HL-60/S4 treated with phorbol 12-myristate 13-acetate at 8.2 ng/mL for 4 days and 3 days (cell line): ENCODE results near the gene FAM237B.

Source experiments
- in situ Hi-C: fragments of 300-500 bp; cut with MboI; formaldehyde crosslinking; loops from 2 replicates; pipeline ENCODE4 v1.15.0; 2022; ENCODE audit warnings: low sequenced_read_pairs

The FAM237B gene

DNA sequence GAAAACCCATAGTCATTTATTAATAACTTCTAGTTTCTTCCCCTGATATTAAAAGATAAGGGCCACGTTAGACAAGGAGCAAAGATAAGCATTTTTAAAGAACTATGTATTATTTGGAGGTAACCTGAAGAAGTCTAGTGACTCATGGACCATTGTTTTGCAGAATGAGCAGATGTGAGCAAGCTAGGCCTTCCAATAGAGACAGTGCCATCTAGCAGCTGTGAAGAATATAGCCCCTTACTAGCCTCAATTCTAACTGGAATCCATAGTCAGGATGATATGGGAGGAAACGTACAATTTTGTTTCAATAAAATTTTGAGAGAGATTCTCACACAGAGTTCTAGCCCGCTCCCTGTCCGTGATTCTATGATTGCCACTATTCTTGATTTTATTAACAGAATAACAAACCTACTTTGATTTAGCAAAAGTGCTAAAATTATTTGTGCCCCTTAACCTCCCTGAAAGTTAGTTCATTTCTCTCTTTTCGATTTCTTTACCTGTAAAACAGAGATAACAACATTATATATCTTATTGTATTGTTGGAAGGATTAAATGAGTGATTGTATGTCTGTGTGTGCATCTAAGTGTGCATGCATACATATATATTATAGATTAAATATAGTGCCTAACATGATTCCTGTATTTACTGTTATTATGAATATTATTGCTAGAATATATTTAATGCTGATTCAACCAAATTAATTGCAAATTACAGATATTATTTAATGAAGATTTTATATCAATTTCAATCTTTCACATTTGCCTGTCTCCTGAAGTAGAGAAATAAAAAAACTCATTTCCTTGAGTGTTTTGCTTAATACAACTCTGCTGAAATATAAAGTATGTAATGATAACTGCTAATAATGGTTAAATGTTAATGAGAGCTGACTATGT lies 22.7 kb downstream of the FAM237B start:
- in situ Hi-C loops: no loop called here

DNA sequence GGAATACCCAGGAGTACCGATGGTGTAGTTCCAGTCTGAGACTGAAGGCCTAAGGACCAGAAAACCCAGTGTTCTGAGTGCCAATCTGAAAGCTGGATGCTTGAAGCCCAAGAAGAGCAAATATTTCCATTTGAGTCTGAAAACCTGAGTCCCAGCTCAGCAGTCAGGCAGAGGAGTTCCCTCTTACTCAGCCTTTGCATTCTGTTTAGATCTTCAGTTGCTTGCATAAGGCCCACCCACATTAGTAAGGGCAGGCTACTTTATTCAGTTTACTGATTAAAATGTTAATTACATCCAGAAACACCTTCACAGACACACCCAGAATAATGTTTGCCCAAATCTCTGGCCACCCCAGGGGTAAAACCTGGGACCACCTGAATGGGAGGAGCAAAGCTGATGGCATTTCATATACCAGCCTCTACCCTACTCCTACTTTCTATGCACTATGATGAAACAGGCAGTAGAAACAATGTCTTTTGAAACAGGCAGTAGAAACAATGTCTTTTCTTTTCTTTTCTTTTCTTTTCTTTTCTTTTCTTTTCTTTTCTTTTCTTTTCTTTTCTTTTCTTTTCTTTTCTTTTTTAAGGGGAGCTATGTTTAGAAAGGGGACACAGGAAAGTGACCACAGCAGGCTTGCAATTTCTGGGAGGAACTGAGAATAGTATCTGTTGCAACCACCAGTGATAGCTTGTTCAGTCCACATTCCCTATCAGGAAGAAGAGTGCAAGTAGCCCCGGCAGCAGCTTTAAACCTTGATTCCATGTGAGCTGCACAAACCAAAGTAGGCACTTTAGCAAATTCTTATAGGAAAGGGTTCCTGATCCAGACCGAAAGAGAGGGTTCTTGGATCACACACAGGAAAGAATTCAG lies 30.6 kb downstream of the FAM237B start:
- in situ Hi-C loops: no loop called here

DNA sequence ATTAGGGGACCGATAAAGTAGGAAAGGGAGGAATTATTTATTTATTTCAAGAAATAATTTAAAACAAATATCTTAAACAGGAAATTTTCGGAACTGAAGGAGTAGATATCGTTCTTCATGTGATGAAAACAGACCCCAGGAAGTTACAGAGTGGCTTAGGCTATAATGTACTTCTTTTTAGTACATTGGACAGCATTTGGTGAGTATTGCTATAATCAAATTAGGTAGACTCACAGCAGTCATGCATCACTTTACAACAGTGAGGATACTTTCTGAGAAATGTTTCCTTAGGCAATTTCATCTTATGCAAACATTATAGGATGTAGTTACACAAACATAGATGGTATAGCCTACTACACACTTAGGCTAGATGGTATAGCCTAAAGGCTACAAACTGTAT lies 33.0 kb downstream of the FAM237B start:
- in situ Hi-C loops: no loop called here

DNA sequence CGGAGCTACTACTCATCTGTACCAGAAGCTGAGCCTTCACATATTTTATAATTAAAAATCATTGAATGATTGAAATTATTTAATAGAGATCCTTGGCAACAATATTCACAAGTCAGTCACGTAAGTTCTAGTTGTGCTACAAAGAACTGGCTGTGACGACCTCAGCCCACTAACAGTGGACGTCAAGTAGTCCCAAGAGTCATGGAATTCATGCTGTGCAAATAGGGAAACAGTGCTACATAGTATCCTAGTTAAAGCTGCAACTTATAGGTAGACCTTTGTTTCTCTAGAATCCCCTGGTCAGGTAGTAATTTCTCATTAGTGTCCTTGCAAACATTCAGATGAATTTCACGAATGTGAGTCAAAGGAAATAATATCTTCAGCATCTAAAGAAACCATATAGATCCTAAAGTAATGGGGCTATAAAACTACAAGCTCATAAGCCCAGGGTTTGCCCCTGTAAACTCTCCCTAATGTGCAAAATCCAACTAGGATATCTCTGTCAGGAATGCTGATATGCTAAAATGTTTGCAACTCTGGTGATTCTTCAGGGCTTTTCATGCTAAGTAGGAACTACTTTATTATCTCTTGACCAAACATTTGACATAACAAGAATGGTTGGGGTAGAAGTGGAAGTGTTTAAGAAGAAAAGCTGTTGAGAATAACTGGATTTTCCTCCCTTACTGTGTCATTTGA lies 44.9 kb downstream of the FAM237B start:
- in situ Hi-C loops: no loop called here

DNA sequence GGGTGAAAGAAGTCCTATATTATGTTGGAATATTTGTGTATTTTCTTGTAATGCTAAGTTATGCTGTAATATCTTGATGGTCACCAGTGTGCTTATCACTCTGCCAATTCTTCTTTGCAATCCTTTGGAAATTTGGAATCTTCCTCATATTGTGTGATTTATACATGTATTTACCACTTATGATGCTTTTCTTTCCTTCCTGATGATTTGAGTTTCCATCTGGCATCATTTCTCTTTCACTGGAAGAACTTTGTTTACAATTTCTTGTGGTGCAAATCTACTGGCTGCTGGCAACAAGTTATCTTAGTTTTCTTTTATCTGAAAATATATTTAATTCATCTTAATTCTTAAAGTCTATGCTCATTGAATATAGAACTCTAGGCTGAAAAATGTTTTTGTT lies 46.9 kb downstream of the FAM237B start:
- in situ Hi-C loops: no loop called here

DNA sequence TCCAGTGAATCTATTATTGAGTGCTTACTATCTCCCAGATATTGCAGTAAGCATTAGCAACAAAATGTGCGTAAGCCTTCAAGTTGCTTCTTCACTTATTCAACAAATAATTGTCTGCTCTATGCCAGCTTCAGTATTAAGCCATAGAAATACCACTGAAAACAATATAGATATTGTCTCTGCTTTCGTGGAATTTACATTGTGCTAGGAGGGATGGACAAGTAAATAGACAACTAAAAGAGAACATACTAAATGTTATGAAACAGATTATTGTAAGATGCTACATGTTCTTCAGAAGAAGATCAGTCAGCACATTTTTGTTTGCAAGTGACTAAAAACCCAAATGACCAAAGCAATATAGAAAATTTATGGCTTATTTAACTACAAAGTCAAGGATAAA lies 48.9 kb downstream of the FAM237B start:
- in situ Hi-C loops: no loop called here

DNA sequence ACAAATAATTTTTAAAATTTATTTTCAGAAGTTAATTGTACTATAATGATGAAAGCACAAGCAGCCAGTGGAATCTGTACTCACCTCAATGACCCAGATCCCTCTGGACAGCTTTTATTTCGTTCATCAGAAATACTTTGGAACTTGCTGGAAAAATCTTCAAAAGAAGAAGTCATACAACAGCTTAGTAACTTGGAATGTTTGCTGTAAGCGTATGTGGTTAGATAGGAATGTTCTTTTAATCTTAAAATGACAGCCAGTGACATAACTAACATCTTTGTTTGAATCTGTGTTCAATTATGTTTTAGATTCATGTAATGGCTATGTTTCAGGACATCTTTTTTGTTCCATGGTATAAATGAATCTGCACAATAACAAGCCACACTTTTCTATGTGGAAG lies 49.4 kb downstream of the FAM237B start:
- in situ Hi-C loops: no loop called here

DNA sequence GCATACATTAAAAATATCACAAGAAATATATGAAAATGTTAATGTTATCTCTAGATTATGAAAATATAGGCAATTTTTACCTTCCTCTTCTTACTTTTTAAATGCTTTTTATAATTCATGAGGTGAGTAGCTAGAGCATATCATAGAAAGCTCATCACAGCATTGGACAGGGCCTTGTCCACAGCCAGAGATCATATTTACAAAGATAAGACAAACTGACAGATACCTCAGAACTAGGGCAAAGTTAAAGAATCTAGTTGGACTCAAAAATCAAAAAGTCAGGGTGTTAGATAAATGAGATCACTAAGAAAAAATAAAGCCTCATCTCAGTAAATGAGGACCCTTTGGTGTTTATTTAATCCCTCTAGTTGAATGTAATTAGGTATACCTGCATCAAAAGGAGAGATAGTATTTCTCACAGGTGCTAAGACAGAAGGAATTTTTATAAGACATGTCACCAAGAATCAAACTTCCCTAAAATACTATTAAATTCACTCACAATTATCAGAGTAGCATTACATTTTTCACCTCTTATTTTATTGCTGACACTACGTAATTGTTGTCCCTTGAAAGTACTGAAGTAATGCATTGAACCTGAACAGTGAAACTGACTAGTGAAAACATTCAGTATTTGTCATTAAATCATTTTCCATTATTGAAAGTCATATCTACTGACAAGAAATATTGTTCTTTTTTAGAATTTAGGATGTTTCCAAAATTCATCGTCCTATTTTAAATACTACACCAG lies 50.5 kb downstream of the FAM237B start:
- in situ Hi-C loops: no loop called here

DNA sequence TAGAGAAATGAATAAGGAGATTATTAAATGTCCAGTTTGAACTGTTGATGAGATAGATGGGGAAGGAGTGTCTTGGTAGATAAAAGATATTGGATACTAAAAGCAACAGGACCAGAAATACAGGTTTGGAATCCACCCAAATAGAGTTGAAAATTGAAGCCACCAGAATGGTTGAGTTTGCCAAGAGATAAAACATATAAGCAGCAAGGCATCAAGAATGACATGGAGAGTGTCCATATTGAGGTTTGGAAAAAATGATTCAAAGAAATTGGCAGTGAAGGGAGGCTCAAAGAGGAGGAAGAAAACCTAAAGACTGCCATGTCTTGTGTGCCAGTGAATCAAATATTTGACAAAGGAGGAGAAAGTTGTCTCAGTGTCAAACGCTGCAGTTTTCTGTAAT lies 51.9 kb downstream of the FAM237B start:
- in situ Hi-C loops: no loop called here

DNA sequence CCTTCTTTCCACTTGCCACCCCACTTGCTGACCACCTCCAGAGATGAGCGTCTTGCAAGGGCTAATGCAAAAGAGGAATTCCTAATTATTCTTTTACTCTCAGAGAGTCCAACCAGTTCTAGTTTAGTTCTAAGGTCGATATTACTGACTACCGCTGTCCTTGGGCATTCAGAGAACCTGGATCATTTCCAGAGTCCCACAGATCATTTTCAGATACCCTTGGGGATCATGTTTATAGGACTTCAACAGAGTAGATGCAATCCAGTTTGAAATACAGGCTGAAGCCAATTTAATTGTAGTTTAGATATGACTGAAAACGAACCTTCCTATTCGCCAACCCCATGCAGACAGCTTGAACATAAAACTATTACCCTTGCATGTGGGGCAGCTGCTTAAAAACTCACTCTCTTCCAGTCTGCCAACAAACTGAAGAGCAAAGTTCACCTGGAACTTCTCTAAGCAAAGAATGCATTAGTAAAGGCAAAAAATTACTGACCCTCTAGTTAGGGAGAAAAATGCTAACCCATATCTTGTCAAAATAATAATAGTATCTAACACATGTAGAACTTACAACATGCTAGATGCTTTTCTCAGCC lies 53.7 kb downstream of the FAM237B start:
- in situ Hi-C loops: no loop called here

DNA sequence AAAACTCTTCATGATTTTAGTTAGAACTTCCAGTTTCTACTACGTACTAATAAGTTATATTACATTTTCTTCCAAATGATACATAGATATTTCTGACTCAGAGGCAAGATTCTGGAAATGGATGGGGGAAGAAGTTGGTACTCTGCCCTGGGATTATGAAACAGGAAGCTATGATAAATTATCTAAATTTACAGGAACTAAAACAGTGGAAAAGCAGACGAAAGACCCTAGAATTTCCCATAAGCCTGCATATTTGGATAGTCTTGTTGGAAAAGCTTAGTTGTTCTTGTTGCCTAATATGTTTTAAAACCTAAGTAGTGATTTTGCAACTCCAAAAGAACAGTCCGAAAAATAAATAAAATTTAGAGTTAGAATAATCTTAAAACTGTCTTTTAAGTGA lies 54.3 kb downstream of the FAM237B start:
- in situ Hi-C loops: no loop called here
